GM12873 (cell line): ENCODE measurements around the gene SLMAP.

ENCODE experiments used
- TF ChIP-seq, protein P1 (sequence below): IDR thresholded peaks from 2 replicates; pipeline ENCODE4 v1.5.1; 2012; ENCODE audit warnings: low read depth, mild to moderate bottlenecking, moderate library complexity, low read length, control low read depth; ENCODE audit not compliant: insufficient read depth; ENCODE audit errors: missing control alignments

SLMAP gene

DNA sequence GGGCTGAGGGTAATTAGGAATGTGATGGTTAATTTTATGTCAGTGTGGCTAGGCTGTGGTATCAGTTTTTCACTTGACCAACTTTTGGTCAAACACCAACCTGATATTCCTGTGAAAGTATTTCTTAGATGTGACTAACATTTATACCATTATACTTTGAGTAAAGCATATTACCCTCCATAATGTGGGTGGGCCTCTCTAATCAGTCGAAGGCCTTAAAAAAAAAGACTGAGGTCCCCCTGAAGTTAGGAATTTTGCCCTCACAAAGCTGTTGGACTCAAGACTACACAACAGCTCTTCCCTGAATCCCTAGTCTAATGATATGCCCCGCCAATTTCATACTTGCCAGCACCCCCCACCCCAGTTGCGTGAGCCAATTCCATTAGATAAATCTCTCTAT, 12.5 kb downstream of the SLMAP start:
- TF ChIP-seq, protein P1, sequence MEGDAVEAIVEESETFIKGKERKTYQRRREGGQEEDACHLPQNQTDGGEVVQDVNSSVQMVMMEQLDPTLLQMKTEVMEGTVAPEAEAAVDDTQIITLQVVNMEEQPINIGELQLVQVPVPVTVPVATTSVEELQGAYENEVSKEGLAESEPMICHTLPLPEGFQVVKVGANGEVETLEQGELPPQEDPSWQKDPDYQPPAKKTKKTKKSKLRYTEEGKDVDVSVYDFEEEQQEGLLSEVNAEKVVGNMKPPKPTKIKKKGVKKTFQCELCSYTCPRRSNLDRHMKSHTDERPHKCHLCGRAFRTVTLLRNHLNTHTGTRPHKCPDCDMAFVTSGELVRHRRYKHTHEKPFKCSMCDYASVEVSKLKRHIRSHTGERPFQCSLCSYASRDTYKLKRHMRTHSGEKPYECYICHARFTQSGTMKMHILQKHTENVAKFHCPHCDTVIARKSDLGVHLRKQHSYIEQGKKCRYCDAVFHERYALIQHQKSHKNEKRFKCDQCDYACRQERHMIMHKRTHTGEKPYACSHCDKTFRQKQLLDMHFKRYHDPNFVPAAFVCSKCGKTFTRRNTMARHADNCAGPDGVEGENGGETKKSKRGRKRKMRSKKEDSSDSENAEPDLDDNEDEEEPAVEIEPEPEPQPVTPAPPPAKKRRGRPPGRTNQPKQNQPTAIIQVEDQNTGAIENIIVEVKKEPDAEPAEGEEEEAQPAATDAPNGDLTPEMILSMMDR: no peak

DNA sequence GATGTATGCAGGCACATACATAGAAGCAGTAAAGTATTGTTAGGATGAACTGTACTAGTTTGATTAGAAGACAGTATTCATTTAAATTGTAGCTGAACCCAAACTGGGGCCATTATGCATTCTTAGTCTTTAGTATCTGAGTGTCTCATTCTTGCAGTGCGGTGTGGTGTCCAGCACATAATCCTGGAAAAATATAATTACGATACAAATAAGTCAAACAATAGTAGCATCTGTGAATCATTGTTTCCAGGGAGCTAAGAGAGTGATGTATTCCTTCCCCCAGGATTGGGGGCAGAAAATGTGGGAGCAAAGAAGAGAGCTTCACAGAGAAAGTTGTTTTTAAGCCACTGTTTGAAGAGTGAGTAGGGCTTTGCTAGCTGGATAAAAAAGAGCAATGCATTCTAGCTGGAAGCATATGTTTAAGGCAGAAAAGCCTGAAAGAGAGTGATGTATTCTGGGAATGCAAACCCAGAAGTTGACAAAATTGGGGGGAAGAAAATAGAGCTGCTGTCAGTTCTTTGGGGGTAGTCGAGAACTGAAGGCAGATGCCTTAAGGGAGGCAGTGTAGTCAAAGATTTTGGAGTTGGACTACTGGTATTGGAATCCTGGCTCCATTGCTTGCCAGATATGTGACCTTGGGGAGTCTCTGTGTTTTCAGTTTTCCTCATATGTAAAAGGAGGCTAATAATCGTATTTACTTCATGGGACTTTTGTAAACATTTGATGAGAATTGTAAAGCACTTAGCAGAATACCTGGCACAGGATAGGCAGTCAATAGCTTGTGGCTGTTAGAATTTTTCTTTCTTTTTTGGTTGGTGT, 14.1 kb downstream of the SLMAP start:
- TF ChIP-seq, protein P1: no peak

DNA sequence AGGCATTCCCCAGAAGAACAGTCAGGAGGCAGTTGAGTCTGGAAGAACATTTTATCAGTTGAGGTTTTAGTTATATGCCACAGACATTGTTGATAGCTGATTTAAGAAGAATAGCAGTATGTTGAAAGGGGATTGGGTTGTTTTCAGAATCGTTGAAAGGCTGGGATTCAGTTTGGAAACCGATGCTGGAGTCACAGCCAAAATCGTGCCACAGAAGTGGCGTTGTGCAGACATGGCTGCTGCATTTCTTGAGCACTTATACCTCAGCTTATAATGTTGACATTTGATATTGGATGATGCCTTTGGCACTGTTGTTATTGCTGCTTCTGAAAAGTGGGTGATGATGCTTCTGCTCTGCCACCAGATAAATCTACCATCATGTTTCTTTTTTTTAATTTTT, 16.1 kb downstream of the SLMAP start:
- TF ChIP-seq, protein P1: no peak

DNA sequence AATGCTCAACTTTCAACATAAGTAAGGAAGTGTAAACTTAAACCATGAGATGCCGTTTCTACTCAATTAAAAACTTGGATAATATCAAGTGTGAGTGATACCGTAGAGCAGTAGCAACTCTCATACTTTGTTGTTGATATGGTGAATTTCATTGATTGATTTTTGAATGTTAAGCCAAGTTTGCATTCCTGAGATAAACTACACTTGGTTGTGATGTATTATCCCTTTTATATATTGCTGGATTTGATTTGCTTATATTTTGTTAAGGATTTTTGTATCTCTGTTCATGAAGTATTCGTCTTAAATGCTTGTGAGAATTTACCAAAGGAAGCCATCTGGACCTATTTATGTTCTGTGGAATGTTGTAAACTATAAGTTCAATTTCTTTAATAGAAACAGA, 21.7 kb downstream of the SLMAP start:
- TF ChIP-seq, protein P1: no peak

DNA sequence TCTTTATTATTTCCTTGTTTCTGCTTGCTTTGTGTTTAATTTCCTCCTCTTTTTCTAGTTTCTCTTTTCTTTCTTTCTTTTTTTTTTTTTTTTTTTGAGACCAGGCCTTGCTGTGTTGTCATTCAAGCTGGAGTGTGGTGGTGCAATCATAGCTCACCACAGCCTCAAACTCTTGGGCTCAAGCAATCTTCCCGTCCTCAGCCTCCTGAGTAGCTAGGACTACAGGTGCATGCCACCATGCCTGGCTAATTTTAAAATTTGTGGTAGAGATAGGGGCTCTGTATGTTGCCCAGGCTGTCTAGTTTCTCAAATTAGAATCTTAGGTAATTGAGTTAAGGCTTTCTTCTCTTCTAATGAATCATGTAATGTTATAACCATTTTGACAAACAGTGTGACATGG, 22.4 kb downstream of the SLMAP start:
- TF ChIP-seq, protein P1: no peak

DNA sequence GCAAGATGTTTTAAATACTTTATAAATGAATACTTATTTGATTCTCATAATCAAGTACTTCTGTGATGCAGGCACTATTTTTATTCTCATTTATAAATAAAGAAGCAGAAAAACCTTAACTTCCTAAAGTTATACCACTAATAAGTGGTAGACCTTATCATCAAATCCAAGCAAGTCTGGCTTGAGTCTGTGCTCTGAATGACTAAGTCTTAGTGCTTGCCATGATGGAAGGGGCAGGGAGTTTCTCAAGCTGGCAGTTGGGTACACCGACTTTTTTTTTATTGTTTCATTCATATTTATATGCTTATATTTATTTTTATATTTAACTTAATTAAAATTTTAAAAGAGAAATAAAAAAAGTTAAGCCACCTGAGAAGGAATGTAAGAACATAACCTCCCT, 23.6 kb downstream of the SLMAP start:
- TF ChIP-seq, protein P1: no peak

DNA sequence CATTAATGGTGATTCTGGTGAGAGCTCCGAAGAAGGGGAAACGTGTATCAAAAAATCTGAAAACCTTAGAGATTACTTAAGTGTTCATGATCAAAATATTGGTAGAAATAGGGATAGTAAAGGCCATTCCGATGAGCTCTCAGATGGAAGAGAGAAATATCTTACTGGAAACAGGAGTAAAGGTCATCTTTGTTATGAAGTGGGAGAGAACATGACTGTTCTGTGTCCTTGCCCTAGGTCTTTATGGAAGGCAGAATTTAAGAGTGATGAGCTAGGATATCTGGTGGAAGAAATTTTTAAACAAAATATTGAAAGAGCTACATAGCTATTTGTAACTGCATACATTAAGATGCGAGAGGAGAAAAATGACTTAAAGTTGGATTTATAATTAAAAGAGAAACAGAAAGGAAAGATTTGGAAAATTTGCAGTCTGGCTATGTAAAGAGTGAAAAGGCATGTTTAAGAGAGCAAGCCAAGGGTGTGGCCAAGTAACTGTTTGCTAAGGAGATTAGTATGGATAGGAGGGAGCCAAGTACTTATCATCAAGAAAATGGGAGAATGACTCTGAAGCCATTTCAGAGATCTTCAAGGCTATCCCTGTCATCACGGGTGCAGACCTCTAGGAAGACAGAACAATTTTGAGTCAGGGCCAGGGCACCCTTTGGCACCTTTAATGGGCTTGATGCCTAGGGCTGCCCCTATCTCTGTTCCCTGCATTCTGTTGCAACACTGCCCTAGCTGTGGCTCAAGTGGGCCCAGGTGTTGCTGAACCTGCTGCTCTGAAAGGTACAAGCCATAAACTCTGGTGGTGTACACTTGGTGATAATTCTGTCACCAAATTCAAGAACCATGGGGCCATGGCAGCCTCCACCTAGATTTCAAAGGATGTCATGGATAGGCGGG, 27.3 kb downstream of the SLMAP start:
- TF ChIP-seq, protein P1: no peak
